Osteocyte (in vitro differentiated cells): ENCODE results near the gene VGLL1. TPM values are rescaled to one million over a fixed set of nuclear protein-coding genes. Genes with fewer than 3 reads are reported as not detected.

Experiments used
- DNase-seq: peaks from one replicate; pipeline ENCODE4 v3.0.0; 2021; ENCODE audit warnings: mixed read lengths; ENCODE audit not compliant: unreplicated experiment; ENCODE audit errors: extremely low spot score
- H3K27ac Mint-ChIP-seq: one replicate; pipeline ENCODE4 v1.8.0; 2021; ENCODE audit warnings: mild to moderate bottlenecking, mixed read lengths; ENCODE audit not compliant: unreplicated experiment
- H3K27me3 Mint-ChIP-seq: one replicate; pipeline ENCODE4 v1.8.0; 2021; ENCODE audit warnings: mixed read lengths; ENCODE audit not compliant: unreplicated experiment
- H3K36me3 Mint-ChIP-seq: one replicate; pipeline ENCODE4 v1.8.0; 2021; ENCODE audit warnings: mixed read lengths; ENCODE audit not compliant: unreplicated experiment
- H3K4me1 Mint-ChIP-seq: one replicate; pipeline ENCODE4 v1.8.0; 2021; ENCODE audit warnings: mixed read lengths; ENCODE audit not compliant: unreplicated experiment
- H3K4me3 Mint-ChIP-seq: one replicate; pipeline ENCODE4 v1.8.0; 2021; ENCODE audit warnings: mild to moderate bottlenecking, moderate library complexity, mixed read lengths; ENCODE audit not compliant: unreplicated experiment
- H3K9me3 Mint-ChIP-seq: one replicate; pipeline ENCODE4 v1.8.0; 2021; ENCODE audit warnings: mixed read lengths; ENCODE audit not compliant: unreplicated experiment
- microRNA-seq: library from miRNA; unstranded; fragments of <30 nt; microRNA quantifications from one replicate; pipeline ENCODE4 v1.1.0, GENCODE V29; 2020; ENCODE audit not compliant: unreplicated experiment
- total RNA-seq: library from RNA; stranded (reverse); gene quantifications from 2 replicates; pipeline ENCODE4 v1.2.1, GENCODE V29; 2021
- TF ChIP-seq, protein P1 (sequence below): fragments of 200-600 bp; sonication (generic); IDR thresholded peaks from 2 replicates; pipeline ENCODE4 v1.5.0; 2021; ENCODE audit warnings: antibody characterized with exemption, mild to moderate bottlenecking, moderate library complexity

VGLL1 gene
- total RNA-seq, 1 donor from 2014 or later: not detected

GRCh38 chrX:136597356-136597755 lies 65.3 kb downstream of the VGLL1 start:
- Mint-ChIP-seq H3K9me3 (peaks cover 20% of the 10 kb centered on the region), H3K4me3 (no peak overlapping the region), H3K27me3 (peaks cover 6% of the 10 kb centered on the region), H3K36me3 (no peaks in the 10 kb centered on the region), H3K27ac (no peak overlapping the region), H3K4me1 (no peaks in the 10 kb centered on the region)
- no peak for DNase-seq
- TF ChIP-seq, protein P1, sequence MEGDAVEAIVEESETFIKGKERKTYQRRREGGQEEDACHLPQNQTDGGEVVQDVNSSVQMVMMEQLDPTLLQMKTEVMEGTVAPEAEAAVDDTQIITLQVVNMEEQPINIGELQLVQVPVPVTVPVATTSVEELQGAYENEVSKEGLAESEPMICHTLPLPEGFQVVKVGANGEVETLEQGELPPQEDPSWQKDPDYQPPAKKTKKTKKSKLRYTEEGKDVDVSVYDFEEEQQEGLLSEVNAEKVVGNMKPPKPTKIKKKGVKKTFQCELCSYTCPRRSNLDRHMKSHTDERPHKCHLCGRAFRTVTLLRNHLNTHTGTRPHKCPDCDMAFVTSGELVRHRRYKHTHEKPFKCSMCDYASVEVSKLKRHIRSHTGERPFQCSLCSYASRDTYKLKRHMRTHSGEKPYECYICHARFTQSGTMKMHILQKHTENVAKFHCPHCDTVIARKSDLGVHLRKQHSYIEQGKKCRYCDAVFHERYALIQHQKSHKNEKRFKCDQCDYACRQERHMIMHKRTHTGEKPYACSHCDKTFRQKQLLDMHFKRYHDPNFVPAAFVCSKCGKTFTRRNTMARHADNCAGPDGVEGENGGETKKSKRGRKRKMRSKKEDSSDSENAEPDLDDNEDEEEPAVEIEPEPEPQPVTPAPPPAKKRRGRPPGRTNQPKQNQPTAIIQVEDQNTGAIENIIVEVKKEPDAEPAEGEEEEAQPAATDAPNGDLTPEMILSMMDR: no peak

GRCh38 chrX:136597954-136598353 lies 65.9 kb downstream of the VGLL1 start:
- TF ChIP-seq, protein P1: no peak
- DNase-seq: no peak
- peaks cover 20% of the 10 kb centered on the region for H3K9me3 Mint-ChIP-seq
- H3K36me3 Mint-ChIP-seq: no peaks in the 10 kb centered on the region
- peaks cover 6% of the 10 kb centered on the region for H3K27me3 Mint-ChIP-seq
- H3K4me3 Mint-ChIP-seq: no peak overlapping the region
- no peaks in the 10 kb centered on the region for H3K4me1 Mint-ChIP-seq
- no peak overlapping the region for H3K27ac Mint-ChIP-seq

DNA sequence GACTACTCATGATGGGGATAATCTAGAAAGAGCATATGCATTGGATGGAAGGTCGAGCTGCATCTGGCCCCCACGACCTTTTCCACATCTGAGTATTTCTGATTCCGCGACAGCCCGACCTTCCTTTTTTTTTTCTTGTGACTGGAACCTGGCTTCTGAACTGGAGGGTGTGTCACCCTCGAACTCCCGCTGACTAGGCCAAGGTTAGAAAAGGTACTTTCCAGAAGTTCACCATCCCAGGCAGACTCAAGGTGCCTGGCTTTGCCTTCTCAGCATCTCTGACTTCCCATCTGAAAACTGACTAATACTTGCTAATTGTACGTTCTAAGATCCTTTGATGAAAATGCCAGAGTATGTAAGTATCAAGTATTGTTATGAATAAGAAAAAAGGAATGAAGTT lies 66.6 kb downstream of the VGLL1 start:
- TF ChIP-seq, protein P1: no peak
- Mint-ChIP-seq H3K4me3 (no peak overlapping the region), H3K27ac (no peak overlapping the region), H3K4me1 (no peaks in the 10 kb centered on the region), H3K36me3 (no peaks in the 10 kb centered on the region), H3K27me3 (peaks cover 6% of the 10 kb centered on the region), H3K9me3 (peaks cover 20% of the 10 kb centered on the region)
- no peak for DNase-seq

DNA sequence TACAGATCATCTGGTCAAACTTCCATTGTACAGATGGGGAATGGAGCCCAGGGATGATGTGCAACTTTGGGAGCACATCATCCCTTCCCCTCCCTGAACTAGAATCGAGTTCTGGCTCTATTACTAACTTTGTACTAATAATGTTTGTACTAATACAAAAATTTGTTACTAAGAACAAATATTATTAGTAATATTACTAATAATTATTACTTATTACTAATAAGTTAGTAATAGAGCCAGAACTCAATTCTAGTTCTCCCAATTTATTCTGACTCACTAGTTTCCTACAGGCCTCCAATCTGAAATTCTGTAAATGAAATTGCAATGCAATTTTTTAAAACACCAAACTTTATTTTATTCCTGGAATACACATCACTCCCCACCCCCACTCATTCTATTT lies 68.0 kb downstream of the VGLL1 start:
- DNase-seq: no peak
- Mint-ChIP-seq H3K27ac (no peak overlapping the region), H3K4me3 (no peak overlapping the region), H3K9me3 (peaks cover 7% of the 10 kb centered on the region), H3K27me3 (peaks cover 6% of the 10 kb centered on the region), H3K36me3 (no peaks in the 10 kb centered on the region), H3K4me1 (no peaks in the 10 kb centered on the region)
- TF ChIP-seq, protein P1: no peak

Small RNAs within 50 kb of the gene (microRNA-seq; reads per million reads assigned to microRNA genes)
- not detected for gene MIR934

Other genes starting within 250 kb of the VGLL1 start
- 0.13 and 0.16 TPM in 2 replicates for gene ADGRG4, start 231.3 kb upstream of the VGLL1 start, total RNA-seq
- gene BRS3, start 44.3 kb upstream of the VGLL1 start, total RNA-seq: not detected in 2 replicates
- 36.6 and 37.8 TPM in 2 replicates for gene HTATSF1, start 34.6 kb upstream of the VGLL1 start, total RNA-seq
- gene CD40LG, start 115.9 kb downstream of the VGLL1 start, total RNA-seq: not detected in 2 replicates
- 8.5 and 8.7 TPM in 2 replicates for gene ARHGEF6, start 248.7 kb downstream of the VGLL1 start, total RNA-seq